GM23248 (cell line): Measurements from ENCODE around the gene SHC2. TPM values are rescaled to one million over a fixed set of nuclear protein-coding genes. Genes with fewer than 3 reads are reported as not detected.
"Not testable (repeated sequence)": the region's sequence is repeated elsewhere in the genome, so short reads cannot be mapped to it uniquely, and the experiment has no call there.

Experiments used
- DNase-seq: peaks from one replicate; pipeline ENCODE4 v3.0.0-alpha.2; 2015
- H2AFZ ChIP-seq: fragments of 200-600 bp; sonication (generic); 2 replicates; pipeline ENCODE4 v1.6.1; 2016; ENCODE audit warnings: antibody characterized with exemption
- H3F3A ChIP-seq: fragments of 200-600 bp; sonication (generic); 2 replicates; pipeline ENCODE4 v1.6.1; 2016; ENCODE audit warnings: mild to moderate bottlenecking, antibody characterized with exemption, mixed run types; ENCODE audit not compliant: insufficient read depth
- H3K27ac ChIP-seq: fragments of 200-600 bp; sonication (generic); 2 replicates; pipeline ENCODE4 v1.5.1; 2016; ENCODE audit warnings: mild to moderate bottlenecking
- H3K27me3 ChIP-seq: fragments of 200-600 bp; sonication (generic); replicated peaks from 2 replicates; pipeline ENCODE4 v1.6.1; 2016; ENCODE audit warnings: mild to moderate bottlenecking; ENCODE audit not compliant: insufficient read depth
- H3K36me3 ChIP-seq: fragments of 200-600 bp; sonication (generic); 2 replicates; pipeline ENCODE4 v1.6.1; 2016; ENCODE audit warnings: low read depth, mild to moderate bottlenecking
- H3K4me1 ChIP-seq: fragments of 200-600 bp; sonication (generic); 2 replicates; pipeline ENCODE4 v1.6.1; 2016; ENCODE audit warnings: mild to moderate bottlenecking; ENCODE audit not compliant: insufficient read depth
- H3K4me2 ChIP-seq: fragments of 200-600 bp; sonication (generic); one replicate; pipeline ENCODE4 v1.6.1; 2016; ENCODE audit warnings: mild to moderate bottlenecking; ENCODE audit not compliant: unreplicated experiment
- H3K4me3 ChIP-seq: fragments of 200-600 bp; sonication (generic); 2 replicates; pipeline ENCODE4 v1.5.1; 2016; ENCODE audit warnings: mild to moderate bottlenecking
- H3K79me2 ChIP-seq: fragments of 200-600 bp; sonication (generic); 2 replicates; pipeline ENCODE4 v1.6.1; 2016; ENCODE audit warnings: mild to moderate bottlenecking; ENCODE audit not compliant: insufficient read depth
- H3K9ac ChIP-seq: fragments of 200-600 bp; sonication (generic); 2 replicates; pipeline ENCODE4 v1.6.1; 2016; ENCODE audit warnings: mild to moderate bottlenecking
- H3K9me2 ChIP-seq: fragments of 200-600 bp; sonication (generic); 2 replicates; pipeline ENCODE4 v1.6.1; 2016; ENCODE audit warnings: mixed run types, mild to moderate bottlenecking, moderate library complexity; ENCODE audit not compliant: insufficient read depth
- H3K9me3 ChIP-seq: fragments of 200-600 bp; sonication (generic); one replicate; pipeline ENCODE4 v1.6.1; 2017; ENCODE audit warnings: low read depth
- H4K20me1 ChIP-seq: fragments of 200-600 bp; sonication (generic); 2 replicates; pipeline ENCODE4 v1.6.0; 2016; ENCODE audit not compliant: insufficient read depth
- EZH2 ChIP-seq: fragments of 200-600 bp; sonication (generic); IDR thresholded peaks from 2 replicates; pipeline ENCODE4 v1.6.1; 2018; ENCODE audit warnings: antibody characterized with exemption, mild to moderate bottlenecking; ENCODE audit not compliant: insufficient read depth, poor library complexity, severe bottlenecking
- EZH2phosphoT487 ChIP-seq: fragments of 200-600 bp; sonication (generic); IDR thresholded peaks from 2 replicates; pipeline ENCODE4 v1.6.1; 2018; ENCODE audit warnings: antibody characterized with exemption, moderate library complexity, mild to moderate bottlenecking, low read depth; ENCODE audit not compliant: insufficient read depth
- WGBS, 2 experiments: methylation state at CpG; one replicate each; pipeline ENCODE4 v1.1.6; 2015 to 2017; ENCODE audit warnings: low lambda C conversion rate in 2 of 2, low coverage in 1 of 2; ENCODE audit errors: missing lambda C conversion rate in 2 of 2; 5-methylcytosine and 5-hydroxymethylcytosine counted together
- in situ Hi-C: fragments of 300-500 bp; cut with MboI; formaldehyde crosslinking; loops from 2 replicates; pipeline ENCODE4 v1.15.0; 2020
- polyA plus RNA-seq: library from polyadenylated mRNA; unstranded; fragments of >200 nt; fragmentation: Nextera tagmentation; extraction: Ambion mirVana; gene quantifications from 2 replicates; pipeline ENCODE4 v1.2.1, GENCODE V29; 2016
- total RNA-seq: library from RNA; depleted of rRNA; stranded (reverse); fragments of >200 nt; shearing (Covaris generic); gene quantifications from 2 replicates; pipeline ENCODE4 v1.2.3, GENCODE V29; 2014

SHC2 gene
- total and polyA plus RNA-seq, 2 experiments from 2014 or later, result not detected

DNA sequence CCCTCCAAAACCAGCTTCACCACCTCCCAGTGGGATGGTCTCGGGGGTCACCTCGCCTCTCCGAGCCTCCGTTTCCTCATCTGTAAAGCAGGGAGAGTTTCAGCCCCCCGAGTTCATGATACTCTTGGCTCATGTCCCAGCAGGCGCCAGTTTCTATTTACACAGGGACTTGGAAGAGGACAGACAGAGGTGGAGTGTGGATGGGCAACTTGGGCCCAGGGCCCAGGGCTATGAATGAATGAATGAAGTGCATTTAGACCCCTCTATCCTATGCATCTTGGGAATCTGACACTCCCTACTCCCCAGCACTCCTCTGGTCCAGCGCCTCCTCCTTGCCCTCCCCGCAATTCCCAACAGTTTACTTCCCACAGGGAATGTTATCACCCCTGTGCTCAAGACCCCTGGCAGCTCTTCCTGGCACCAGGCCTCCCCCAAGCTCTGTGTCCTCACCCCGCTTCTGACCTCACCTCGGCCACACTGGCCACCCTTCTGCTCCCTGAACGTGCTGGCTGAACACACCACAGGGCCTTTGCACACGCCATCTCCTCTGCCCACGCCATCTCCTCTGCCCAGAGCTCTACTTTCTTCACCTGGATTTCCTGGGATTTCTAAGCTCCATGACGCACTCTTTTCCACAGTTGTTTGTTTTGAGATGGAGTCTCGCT lies 46.9 kb downstream of the SHC2 start:
- DNase-seq, result no peak
- Histone ChIP-seq H3K9me2 (no peaks in the 10 kb centered on the region), H3K9ac (no peak overlapping the region), H3K4me1 (no peaks in the 10 kb centered on the region), H3K9me3 (no peaks in the 10 kb centered on the region), H4K20me1 (no peaks in the 10 kb centered on the region), H3K27me3 (peaks cover 14% of the 10 kb centered on the region), H3K4me2 (no peak overlapping the region), H3K4me3 (no peak overlapping the region), H2AFZ (no peak overlapping the region), H3F3A (no peaks in the 10 kb centered on the region), H3K79me2 (no peaks in the 10 kb centered on the region), H3K27ac (no peak overlapping the region), H3K36me3 (no peaks in the 10 kb centered on the region)
- in situ Hi-C loops, result no loop called here
- WGBS, 2 experiments, result 64 to 67% methylated on average over 15 of the region's 15 CpGs
- TF ChIP-seq EZH2, result no peak
- no peak for TF ChIP-seq EZH2phosphoT487

DNA sequence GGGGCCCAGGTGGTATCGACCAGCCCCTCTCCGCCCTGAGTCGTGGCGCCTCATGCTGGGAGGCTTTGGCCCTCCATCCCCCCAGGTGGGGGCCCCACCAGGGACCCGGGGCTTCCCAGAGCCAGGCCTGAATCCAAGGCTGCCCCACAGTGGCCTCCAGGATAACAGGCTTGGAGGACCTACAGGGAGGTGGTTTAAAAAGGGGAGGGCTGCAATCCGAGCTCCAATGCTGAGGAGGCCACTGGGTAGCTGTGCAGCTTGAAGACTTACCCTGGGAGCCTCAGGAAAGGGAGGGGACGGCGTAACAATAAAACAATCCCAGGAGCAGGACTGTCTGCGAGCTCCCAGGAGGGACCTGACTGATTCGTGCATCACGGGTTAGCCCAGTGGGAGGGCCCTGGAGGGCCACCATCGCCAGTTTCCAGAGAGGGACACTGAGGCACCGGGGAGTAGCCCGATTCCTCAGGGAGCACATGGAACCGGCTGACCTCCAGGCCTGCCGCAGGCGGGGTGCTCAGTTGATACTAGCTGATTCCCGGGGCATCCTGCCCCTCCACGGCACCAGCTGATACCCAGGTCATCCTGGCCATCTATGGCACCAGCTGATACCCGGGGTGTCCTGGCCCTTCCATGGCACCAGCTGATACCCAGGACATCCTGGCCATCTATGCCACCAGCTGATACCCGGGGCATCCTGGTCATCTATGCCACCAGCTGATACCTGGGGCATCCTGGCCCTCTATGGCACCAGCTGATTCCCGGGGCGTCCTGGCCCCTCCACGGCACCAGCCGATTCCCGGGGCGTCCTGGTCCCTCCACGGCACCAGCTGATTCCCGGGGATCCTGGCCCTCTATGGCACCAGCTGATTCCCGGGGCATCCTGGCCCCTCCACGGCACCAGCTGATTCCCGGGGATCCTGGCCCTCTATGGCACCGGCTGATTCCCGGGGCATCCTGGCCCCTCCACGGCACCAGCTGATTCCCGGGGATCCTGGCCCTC lies 48.2 kb downstream of the SHC2 start:
- peaks cover 19% of the 10 kb centered on the region for H3K27me3 ChIP-seq
- DNase-seq, result no peak
- no peaks in the 10 kb centered on the region for H3K9me2 ChIP-seq
- H3K79me2 ChIP-seq, result no peaks in the 10 kb centered on the region
- no peaks in the 10 kb centered on the region for H3K4me1 ChIP-seq
- no peak for TF ChIP-seq EZH2phosphoT487
- no peak for TF ChIP-seq EZH2
- in situ Hi-C loops, result no loop called here
- H3K9me3 ChIP-seq, result no peaks in the 10 kb centered on the region
- H3K4me2 ChIP-seq, result no peak overlapping the region
- no peak overlapping the region for H3K4me3 ChIP-seq
- 22 to 47% methylated on average over 9 to 35 of the region's 36 CpGs for WGBS, 2 experiments
- no peak overlapping the region for H3K9ac ChIP-seq
- no peaks in the 10 kb centered on the region for H3K36me3 ChIP-seq
- H4K20me1 ChIP-seq, result no peaks in the 10 kb centered on the region
- H3F3A ChIP-seq, result no peaks in the 10 kb centered on the region
- H2AFZ ChIP-seq, result no peak overlapping the region
- no peak overlapping the region for H3K27ac ChIP-seq

GRCh38 chr19:411723-412355 lies 49.0 kb downstream of the SHC2 start:
- Histone ChIP-seq H4K20me1 (no peaks in the 10 kb centered on the region), H3K9me3 (no peaks in the 10 kb centered on the region), H3F3A (no peaks in the 10 kb centered on the region), H3K79me2 (no peaks in the 10 kb centered on the region), H3K27me3 (peaks cover 20% of the 10 kb centered on the region), H3K27ac (no peak overlapping the region), H3K9me2 (no peaks in the 10 kb centered on the region), H3K4me1 (no peaks in the 10 kb centered on the region), H3K9ac (no peak overlapping the region), H2AFZ (no peak overlapping the region), H3K4me2 (no peak overlapping the region), H3K4me3 (no peak overlapping the region), H3K36me3 (no peaks in the 10 kb centered on the region)
- in situ Hi-C loops, result no loop called here
- no peak for DNase-seq
- WGBS, 2 experiments, result 39 to 44% methylated on average over 12 to 13 of the region's 13 CpGs
- TF ChIP-seq EZH2 (no peak), EZH2phosphoT487 (no peak)

DNA sequence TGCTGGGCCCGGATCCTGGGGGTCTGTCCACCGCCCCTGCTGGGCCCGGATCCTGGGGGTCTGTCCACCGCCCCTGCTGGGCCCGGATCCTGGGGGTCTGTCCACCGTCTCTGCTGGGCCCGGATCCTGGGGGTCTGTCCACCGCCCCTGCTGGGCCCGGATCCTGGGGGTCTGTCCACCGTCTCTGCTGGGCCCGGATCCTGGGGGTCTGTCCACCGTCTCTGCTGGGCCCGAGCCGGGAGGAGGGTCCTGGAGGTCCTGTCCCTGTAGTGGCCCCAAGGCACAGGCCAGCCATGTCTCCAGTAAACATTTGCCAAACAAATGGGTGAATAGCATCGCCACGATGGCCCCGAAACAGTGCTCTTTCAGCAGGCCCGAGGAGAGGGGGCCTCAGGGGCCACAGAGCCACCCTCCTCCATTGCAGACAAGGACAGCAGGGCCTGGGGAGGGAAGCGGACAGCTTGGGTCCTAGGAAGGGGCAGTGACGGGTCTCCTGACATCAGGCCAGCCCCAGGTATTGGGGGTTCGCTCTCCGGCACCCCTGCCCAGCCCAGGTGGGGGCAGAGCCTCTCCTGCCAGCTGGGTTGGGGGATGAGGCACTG lies 49.6 kb downstream of the SHC2 start:
- H3K4me3 ChIP-seq, H3K79me2 ChIP-seq, H3K36me3 ChIP-seq, H2AFZ ChIP-seq, DNase-seq, H3K9ac ChIP-seq, H4K20me1 ChIP-seq, H3K9me3 ChIP-seq, H3F3A ChIP-seq, H3K4me1 ChIP-seq, H3K4me2 ChIP-seq, H3K9me2 ChIP-seq, H3K27ac ChIP-seq, in situ Hi-C loops: not testable (repeated sequence)
- WGBS, 2 experiments, result 70 to 76% methylated on average over 10 to 22 of the region's 22 CpGs
- peaks cover 25% of the 10 kb centered on the region for H3K27me3 ChIP-seq
